Keratinocyte (primary cell): ENCODE results near the gene PPP1R14D. TPM values are rescaled to one million over a fixed set of nuclear protein-coding genes. Genes with fewer than 3 reads are reported as not detected.

ENCODE experiments used
- DNase-seq: peaks from one replicate; pipeline ENCODE4 v3.0.0-alpha.2; 2011; ENCODE audit warnings: low read depth, missing footprints, low spot score
- FAIRE-seq: peaks from 2 replicates; lab custom pipeline; 2011; peaks lifted over from hg19 to GRCh38; lab: Jason Lieb, UNC
- H2AFZ ChIP-seq: 2 replicates; pipeline ENCODE4 v1.6.0; 2012; ENCODE audit warnings: low read length, control low read depth, inconsistent platforms; ENCODE audit not compliant: control insufficient read depth
- H3K27ac ChIP-seq: 2 replicates; pipeline ENCODE4 v1.5.1; 2011; ENCODE audit warnings: low read length; ENCODE audit not compliant: control insufficient read depth, insufficient read depth
- H3K27me3 ChIP-seq: 3 replicates; pipeline ENCODE4 v1.6.0; 2011; ENCODE audit warnings: low read length; ENCODE audit not compliant: control insufficient read depth, insufficient read depth; ENCODE audit errors: extremely low read depth
- H3K36me3 ChIP-seq, 2 experiments: 2 replicates in 1 of 2; 3 replicates in 1 of 2; pipeline ENCODE4 v1.5.1; 2011; ENCODE audit warnings: low read length in 2 of 2, mild to moderate bottlenecking in 1 of 2; ENCODE audit not compliant: control insufficient read depth in 2 of 2, insufficient read depth in 2 of 2; ENCODE audit errors: extremely low read depth in 1 of 2
- H3K4me1 ChIP-seq: 3 replicates; pipeline ENCODE4 v1.5.1; 2011; ENCODE audit warnings: low read length; ENCODE audit not compliant: control insufficient read depth, insufficient read depth; ENCODE audit errors: extremely low read depth
- H3K4me2 ChIP-seq: 3 replicates; pipeline ENCODE4 v1.6.0; 2011; ENCODE audit warnings: low read depth, low read length; ENCODE audit not compliant: control insufficient read depth, insufficient read depth; ENCODE audit errors: extremely low read depth
- H3K4me3 ChIP-seq, 3 experiments: fragments of 200-600 bp in 1 of 3; sonication (generic) in 1 of 3; 2 replicates in 2 of 3; 3 replicates in 1 of 3; pipeline ENCODE4 v1.5.1; 2011 to 2016; ENCODE audit warnings: low read length in 3 of 3, mild to moderate bottlenecking in 3 of 3, control low read depth in 2 of 3, inconsistent platforms in 1 of 3, low read depth in 1 of 3, mixed read lengths in 1 of 3, mixed run types in 1 of 3, moderate library complexity in 1 of 3; ENCODE audit not compliant: control insufficient read depth in 2 of 3, insufficient read depth in 2 of 3; ENCODE audit errors: extremely low read depth in 1 of 3
- H3K79me2 ChIP-seq: 2 replicates; pipeline ENCODE4 v1.6.0; 2012; ENCODE audit warnings: low read length; ENCODE audit not compliant: control insufficient read depth, insufficient read depth
- H3K9ac ChIP-seq: 3 replicates; pipeline ENCODE4 v1.6.0; 2011; ENCODE audit warnings: low read length; ENCODE audit not compliant: control insufficient read depth, insufficient read depth; ENCODE audit errors: extremely low read depth
- H3K9me1 ChIP-seq: 3 replicates; pipeline ENCODE4 v1.6.0; 2011; ENCODE audit warnings: low read length; ENCODE audit not compliant: control insufficient read depth, insufficient read depth; ENCODE audit errors: extremely low read depth
- H3K9me3 ChIP-seq: 2 replicates; pipeline ENCODE4 v1.5.1; 2012; ENCODE audit warnings: low read depth, low read length; ENCODE audit not compliant: control insufficient read depth
- H4K20me1 ChIP-seq: 3 replicates; pipeline ENCODE4 v1.6.0; 2011; ENCODE audit warnings: low read length; ENCODE audit not compliant: control insufficient read depth, insufficient read depth; ENCODE audit errors: extremely low read depth
- CTCF ChIP-seq, 3 experiments: IDR thresholded peaks in 1 of 3; conservative IDR thresholded peaks in 1 of 3; optimal IDR thresholded peaks in 1 of 3; 2 replicates in 2 of 3; 3 replicates in 1 of 3; pipeline versions ENCODE3 to v1.5.1; 2011; ENCODE audit warnings: low read length in 3 of 3, mild to moderate bottlenecking in 3 of 3, moderate library complexity in 2 of 3, control low read depth in 1 of 3, inconsistent platforms in 1 of 3; ENCODE audit not compliant: insufficient read depth in 2 of 3; ENCODE audit errors: extremely low read depth in 1 of 3
- EZH2 ChIP-seq: IDR thresholded peaks from one replicate; pipeline ENCODE4 v1.6.1; 2012; ENCODE audit warnings: inconsistent platforms, mild to moderate bottlenecking, low read length, moderate library complexity
- dilution Hi-C: fragments of 300-500 bp; cut with MboI; formaldehyde crosslinking; loops from one replicate; pipeline ENCODE4 v1.7.0; 2020; ENCODE audit warnings: low sequenced_read_pairs; ENCODE audit not compliant: extremely low pct_ligation_motif_present
- polyA plus RNA-seq, 5 experiments: library from polyadenylated mRNA; depleted of rRNA in 3 of 5; stranded (reverse) in 3 of 5; stranded (forward) in 1 of 5; unstranded in 1 of 5; fragments of >200 nt; gene quantifications; 1 replicate in 1 of 5; 2 replicates in 3 of 5; 3 replicates in 1 of 5; pipeline versions ENCODE4 v1.2.1 to v1.2.3, GENCODE V29; 2011 to 2012; ENCODE audit warnings: missing spikeins in 2 of 5, low read depth in 1 of 5, low replicate concordance in 1 of 5

PPP1R14D gene
- polyA plus RNA-seq, 1 donor (not counting 4 experiments of a cell fraction or from before 2014, with no cell fraction given) = not detected

DNA sequence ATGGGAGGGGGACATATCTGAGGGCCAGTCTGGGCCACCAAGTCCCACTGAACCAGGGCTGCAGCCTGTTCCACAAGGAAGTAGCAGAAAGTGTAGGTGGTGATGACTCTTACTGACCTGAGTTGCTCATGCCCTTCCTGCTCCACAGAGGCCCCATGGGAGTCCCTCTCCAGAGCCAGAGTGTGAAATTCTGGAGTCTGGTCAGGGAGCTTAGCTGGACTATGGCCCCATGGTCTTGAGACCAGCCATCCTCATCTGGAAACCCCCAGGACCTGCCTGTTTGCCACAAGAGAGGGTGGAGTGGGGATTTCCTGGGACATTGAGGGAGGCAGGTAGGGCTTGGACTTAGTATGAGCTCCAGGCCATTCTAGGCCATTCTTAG is 18.3 kb upstream of the PPP1R14D start:
- no peak for FAIRE-seq
- Histone ChIP-seq H3K27me3 (no peaks in the 10 kb centered on the region), H3K9me1 (peaks cover 4% of the 10 kb centered on the region), H3K36me3 (peaks cover 13 to 29% of the 10 kb centered on the region in 2 experiments), H3K79me2 (peaks cover 68% of the 10 kb centered on the region), H4K20me1 (peaks cover 21% of the 10 kb centered on the region), H2AFZ (no peak overlapping the region), H3K9me3 (no peaks in the 10 kb centered on the region), H3K4me1 (peaks cover 41% of the 10 kb centered on the region), H3K4me2 (peak overlapping the region; percentile 97), H3K27ac (peak overlapping the region; percentile 92), H3K9ac (peak overlapping the region; percentile 85), H3K4me3 (peak overlapping the region; percentile 79 to 99 (median 95))
- dilution Hi-C loops = no loop called here
- TF ChIP-seq CTCF (optimal IDR thresholded peaks at IDR 0.05 in 1 of 3, IDR thresholded peaks at IDR 0.05 in 1 of 3, conservative IDR thresholded peaks at IDR 0.05 in 1 of 3; ENCODE audit: extremely low read depth in 1 of 3, insufficient read depth in 2 of 3, low read length in 3 of 3) (no peak), EZH2 (no peak)
- no peak for DNase-seq

GRCh38 chr15:40845511-40846284 is 17.2 kb upstream of the PPP1R14D start:
- H3K9me1 ChIP-seq = peaks cover 4% of the 10 kb centered on the region
- peaks cover 21% of the 10 kb centered on the region for H4K20me1 ChIP-seq
- H2AFZ ChIP-seq = no peak overlapping the region
- H3K4me1 ChIP-seq = peaks cover 42% of the 10 kb centered on the region
- peak overlapping the region; percentile 85 for H3K9ac ChIP-seq
- FAIRE-seq (peak; percentile 96), DNase-seq (peak; percentile 89)
- H3K79me2 ChIP-seq = peaks cover 59% of the 10 kb centered on the region
- H3K9me3 ChIP-seq = no peaks in the 10 kb centered on the region
- H3K4me3 ChIP-seq = peak overlapping the region; percentile 79 to 99 (median 95)
- TF ChIP-seq CTCF (optimal IDR thresholded peaks at IDR 0.05 in 1 of 3, IDR thresholded peaks at IDR 0.05 in 1 of 3, conservative IDR thresholded peaks at IDR 0.05 in 1 of 3; ENCODE audit: extremely low read depth in 1 of 3, insufficient read depth in 2 of 3, low read length in 3 of 3) (no peak), EZH2 (no peak)
- H3K4me2 ChIP-seq = peak overlapping the region; percentile 97
- H3K27me3 ChIP-seq = no peaks in the 10 kb centered on the region
- H3K36me3 ChIP-seq = peaks cover 8 to 26% of the 10 kb centered on the region in 2 experiments
- dilution Hi-C loops = no loop called here
- H3K27ac ChIP-seq = peak overlapping the region; percentile 92
